ENCODE data around the gene CD300LF. TPM values are rescaled to one million over a fixed set of nuclear protein-coding genes. Genes with fewer than 3 reads are reported as not detected.

Gene CD300LF
- polyA plus RNA-seq = not detected

DNA sequence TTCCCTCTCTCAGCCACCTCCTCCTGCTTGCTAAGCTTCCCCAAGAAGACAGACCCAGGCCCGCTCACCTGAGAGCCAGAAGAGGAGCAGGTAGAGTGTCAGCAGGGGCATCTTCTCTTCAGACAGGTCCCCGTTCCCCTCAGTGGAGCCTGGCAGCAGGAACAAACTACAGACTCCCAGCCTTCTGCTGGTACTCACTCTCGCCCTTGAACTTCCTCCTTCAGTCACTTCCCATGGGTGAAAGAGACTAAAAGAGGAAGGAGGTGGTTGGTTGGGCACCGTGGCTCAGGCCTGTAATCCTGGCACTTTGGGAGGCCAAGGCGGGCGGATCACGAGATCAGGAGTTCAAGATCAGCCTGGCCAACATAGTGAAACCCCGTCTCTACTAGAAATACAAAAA lies at the start of gene CD300LF:
TSS of gene CD300LF (minus strand) at position 168 of the 400 bp plus-strand sequence. CDS start at position 111, 57 bp downstream.
- Mint-ChIP-seq H3K4me1 (peaks cover 14 to 19% (median 15%) of the 10 kb centered on the region in 3 donors), H3K4me3 (peak within 1 kb of the TSS in 3 of 4 donors; percentile 30 to 89 (median 48)), H3K9me3 (no peaks in the 10 kb centered on the region), H3K27ac (peak within 1 kb of the TSS in 1 of 3 donors; percentile 70), H3K27me3 (no peaks in the 10 kb centered on the region), H3K36me3 (no peaks in the 10 kb centered on the region)

DNA sequence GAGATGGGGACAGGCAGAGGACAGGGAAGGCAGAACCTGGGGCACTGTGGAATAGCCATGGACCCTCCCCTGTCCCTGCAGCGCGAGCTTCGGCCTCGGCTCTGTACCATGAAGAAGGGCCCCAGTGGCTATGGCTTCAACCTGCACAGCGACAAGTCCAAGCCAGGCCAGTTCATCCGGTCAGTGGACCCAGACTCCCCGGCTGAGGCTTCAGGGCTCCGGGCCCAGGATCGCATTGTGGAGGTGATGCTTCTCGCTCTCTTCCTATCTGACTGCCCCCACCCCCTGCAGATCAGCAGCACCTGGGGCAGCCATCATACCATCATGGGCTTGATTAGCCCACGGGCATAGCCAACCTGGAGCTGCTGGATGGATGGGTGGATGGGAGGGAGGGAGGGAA lies 49.2 kb upstream of the CD300LF start:
- Mint-ChIP-seq H3K27ac (no peak overlapping the region), H3K4me3 (no peak overlapping the region), H3K4me1 (peaks cover 12 to 25% (median 20%) of the 10 kb centered on the region in 3 donors), H3K27me3 (no peaks in the 10 kb centered on the region), H3K36me3 (no peaks in the 10 kb centered on the region), H3K9me3 (no peaks in the 10 kb centered on the region)

DNA sequence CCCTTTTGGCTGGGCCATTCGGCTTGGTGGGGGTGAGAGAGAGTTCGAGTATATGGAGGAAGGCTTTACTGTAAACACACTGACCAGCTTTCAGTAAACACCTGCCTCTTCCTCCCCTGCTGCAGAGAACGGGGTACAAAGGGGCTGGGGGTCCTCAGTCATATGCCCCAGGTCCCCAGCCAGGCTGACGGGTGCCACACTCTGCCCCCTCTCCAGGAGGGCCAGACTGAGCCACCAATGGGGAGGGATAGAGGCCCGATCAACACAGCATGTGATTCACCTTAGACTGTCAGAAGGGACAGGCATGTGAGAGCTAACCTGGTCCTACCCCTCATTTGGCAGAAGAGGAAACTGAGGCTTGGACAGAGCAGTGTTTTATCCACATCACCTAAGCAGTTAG lies 48.7 kb upstream of the CD300LF start:
- H3K36me3 Mint-ChIP-seq = peaks cover 2% of the 10 kb centered on the region
- no peak overlapping the region for H3K4me3 Mint-ChIP-seq
- peak overlapping the region in 1 of 3 donors; percentile 50 for H3K27ac Mint-ChIP-seq
- H3K4me1 Mint-ChIP-seq = peaks cover 12 to 30% (median 20%) of the 10 kb centered on the region in 3 donors
- H3K27me3 Mint-ChIP-seq = no peaks in the 10 kb centered on the region
- no peaks in the 10 kb centered on the region for H3K9me3 Mint-ChIP-seq

DNA sequence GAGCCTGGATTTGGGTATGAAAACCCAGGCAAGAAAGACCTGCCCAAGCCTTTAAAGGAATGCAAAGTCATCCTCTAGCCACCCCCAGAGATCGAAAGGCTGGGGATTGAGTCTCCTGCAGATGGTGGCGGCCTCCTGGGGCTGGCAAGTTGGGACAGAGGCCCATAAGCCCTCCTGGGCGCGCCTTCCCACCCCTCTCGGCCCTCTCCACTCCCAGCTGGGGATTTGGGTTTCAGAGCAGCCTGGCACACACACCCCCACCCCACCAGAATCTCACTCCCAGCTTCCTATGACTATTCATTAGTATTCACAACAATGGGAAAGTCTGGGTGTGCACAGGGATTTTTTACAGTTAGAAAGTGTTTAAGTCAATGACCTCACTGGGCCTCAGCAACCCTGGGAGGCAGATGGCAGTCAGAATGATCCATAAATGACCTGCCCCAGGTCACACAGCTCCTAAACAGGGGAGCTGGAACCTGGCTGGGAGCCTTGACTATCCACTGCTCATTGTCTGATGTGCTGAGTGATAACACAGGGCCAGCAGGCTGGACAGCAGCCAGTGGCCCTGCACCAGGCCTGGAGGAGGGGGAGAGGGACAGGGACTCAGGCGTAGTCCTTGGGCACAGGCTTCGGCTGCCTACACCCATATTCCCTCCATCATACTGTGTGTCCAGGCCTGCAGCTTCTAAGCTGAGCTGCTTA lies 47.8 kb upstream of the CD300LF start:
- Mint-ChIP-seq H3K4me3 (no peak overlapping the region), H3K27ac (peak overlapping the region in 1 of 3 donors; percentile 43), H3K4me1 (peaks cover 12 to 31% (median 20%) of the 10 kb centered on the region in 3 donors), H3K27me3 (no peaks in the 10 kb centered on the region), H3K36me3 (peaks cover 2% of the 10 kb centered on the region), H3K9me3 (no peaks in the 10 kb centered on the region)

DNA sequence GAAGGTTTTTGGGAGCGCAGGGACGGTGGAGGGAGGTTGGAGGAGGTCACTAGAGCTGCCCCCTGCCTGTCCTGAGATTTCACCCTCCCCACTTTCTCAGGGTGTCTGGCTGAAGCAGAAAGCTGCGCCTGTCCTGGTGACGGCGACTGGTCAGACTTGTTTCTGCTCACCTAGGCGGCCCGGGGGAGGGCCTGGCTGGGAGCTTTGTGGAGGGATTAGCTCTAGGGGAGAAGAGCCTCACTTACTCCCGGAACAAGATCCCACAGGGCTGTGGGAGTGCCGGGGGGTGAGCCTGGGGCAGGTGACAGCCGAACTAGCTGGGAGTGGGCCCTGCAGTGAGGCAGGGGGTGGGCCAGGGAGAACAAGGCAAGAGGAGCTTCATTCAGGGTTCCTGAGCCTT lies 47.2 kb upstream of the CD300LF start:
- Mint-ChIP-seq H3K27ac (peak overlapping the region in 1 of 3 donors; percentile 10), H3K27me3 (no peaks in the 10 kb centered on the region), H3K9me3 (no peaks in the 10 kb centered on the region), H3K36me3 (peaks cover 2% of the 10 kb centered on the region), H3K4me1 (peaks cover 12 to 37% (median 21%) of the 10 kb centered on the region in 3 donors), H3K4me3 (peak overlapping the region in 2 of 4 donors; percentile 47 to 76)

DNA sequence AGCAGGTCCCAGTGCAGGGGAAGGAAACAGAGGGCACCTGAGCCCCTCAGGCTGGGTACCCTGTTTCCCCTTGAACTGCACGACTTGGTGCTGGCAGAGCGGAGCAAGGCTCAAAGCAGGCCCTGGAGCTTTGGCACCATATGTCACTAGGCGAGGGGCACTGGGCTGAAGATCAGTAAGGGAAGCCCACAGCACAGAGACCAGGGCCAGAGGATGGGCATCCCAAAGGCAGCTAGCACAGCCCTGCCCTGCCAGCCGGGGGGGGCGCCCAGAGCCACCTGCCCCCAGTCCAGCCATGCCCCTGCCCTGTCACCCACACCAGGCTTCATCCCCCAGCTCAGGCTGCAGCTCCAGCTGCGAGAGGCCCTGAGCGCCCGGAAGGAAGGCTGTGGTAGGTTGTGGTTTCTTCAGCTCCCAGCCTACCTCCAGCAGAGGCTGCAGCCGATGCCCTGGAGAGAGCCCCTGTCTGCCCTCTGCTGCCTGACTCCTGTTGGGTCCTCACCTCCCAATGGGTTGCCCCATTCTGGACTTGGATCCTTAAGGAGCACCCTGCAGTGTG lies 46.6 kb upstream of the CD300LF start:
- Mint-ChIP-seq H3K4me1 (peaks cover 12 to 42% (median 26%) of the 10 kb centered on the region in 3 donors), H3K27me3 (no peaks in the 10 kb centered on the region)

DNA sequence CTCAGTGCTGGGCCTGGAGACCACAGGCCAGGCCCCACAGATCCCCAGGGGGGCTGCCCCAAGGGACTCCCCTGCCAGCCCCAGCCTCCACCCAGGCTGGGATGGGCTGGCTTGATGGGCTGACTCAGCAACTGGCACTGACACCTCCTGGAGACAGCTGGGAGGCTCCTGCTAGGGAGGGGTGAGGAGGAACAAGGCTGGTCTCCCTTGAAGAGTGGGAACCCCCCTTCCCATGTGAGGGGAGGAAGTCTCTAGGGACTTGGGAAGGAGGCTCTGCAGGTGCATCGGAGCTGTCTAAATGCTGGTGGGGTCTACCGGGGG lies 46.1 kb upstream of the CD300LF start:
- peaks cover 2% of the 10 kb centered on the region for H3K36me3 Mint-ChIP-seq
- H3K9me3 Mint-ChIP-seq = no peaks in the 10 kb centered on the region
- H3K27ac Mint-ChIP-seq = peak overlapping the region in 2 of 3 donors; percentile 25 to 46
- peak overlapping the region in 3 of 4 donors; percentile 8 to 86 (median 78) for H3K4me3 Mint-ChIP-seq
- H3K4me1 Mint-ChIP-seq = peaks cover 12 to 43% (median 26%) of the 10 kb centered on the region in 3 donors
- no peaks in the 10 kb centered on the region for H3K27me3 Mint-ChIP-seq

More for the DNA sequence above, 46.6 kb upstream of the CD300LF start:
- Mint-ChIP-seq H3K36me3 (peaks cover 2% of the 10 kb centered on the region), H3K9me3 (no peaks in the 10 kb centered on the region), H3K4me3 (peak overlapping the region; percentile 8 to 86 (median 45)), H3K27ac (peak overlapping the region in 2 of 3 donors; percentile 10 to 46)

DNA sequence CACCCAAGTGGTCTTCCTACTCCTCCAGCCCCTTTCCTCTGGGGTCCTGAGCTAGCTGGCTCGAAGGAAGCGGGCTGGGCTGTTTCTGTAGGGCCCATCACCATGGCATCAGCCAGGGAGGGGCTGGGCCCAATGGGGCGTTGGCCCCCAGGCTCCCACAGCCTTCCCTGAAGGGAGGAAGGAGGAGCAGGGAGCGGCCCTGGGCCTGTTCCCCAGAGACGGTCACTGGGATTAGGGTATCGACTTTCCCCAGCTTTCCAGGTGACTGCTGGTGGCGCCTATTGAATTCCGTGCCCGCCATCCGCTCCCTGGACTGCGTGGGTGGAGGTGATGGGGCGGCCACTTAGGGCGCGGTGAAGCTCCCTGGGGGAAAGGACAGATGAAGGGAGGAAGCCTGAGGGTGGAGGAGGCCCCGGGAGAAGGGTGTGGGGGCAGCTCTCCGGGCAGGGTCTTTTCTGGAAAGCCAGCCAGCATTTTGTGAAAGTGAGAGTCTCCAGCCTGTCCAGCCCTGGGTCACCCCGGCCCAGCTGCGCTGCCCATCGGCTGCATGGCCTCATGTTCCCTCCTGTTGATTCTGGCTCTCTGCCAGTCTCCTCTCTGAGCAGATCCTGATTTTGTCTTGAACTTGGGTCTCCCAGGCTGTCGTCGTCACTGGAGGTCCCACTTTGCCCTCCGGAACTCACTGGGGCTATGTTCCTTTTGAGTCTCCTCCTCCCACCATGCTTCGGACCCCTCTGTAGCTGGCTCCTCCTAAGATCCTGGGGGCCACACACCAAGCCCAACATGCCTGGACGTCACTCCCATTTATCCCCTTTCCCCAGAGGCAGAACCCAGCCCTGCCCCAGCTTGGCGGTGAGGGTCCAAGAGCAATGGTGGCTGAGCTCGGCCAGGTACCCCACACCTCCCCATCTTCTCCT lies 45.5 kb upstream of the CD300LF start:
- Mint-ChIP-seq H3K9me3 (no peaks in the 10 kb centered on the region), H3K36me3 (peaks cover 2% of the 10 kb centered on the region), H3K4me3 (peak overlapping the region in 1 of 4 donors; percentile 85), H3K27ac (peak overlapping the region; percentile 25 to 76 (median 76)), H3K4me1 (peaks cover 16 to 45% (median 29%) of the 10 kb centered on the region in 3 donors), H3K27me3 (no peaks in the 10 kb centered on the region)

DNA sequence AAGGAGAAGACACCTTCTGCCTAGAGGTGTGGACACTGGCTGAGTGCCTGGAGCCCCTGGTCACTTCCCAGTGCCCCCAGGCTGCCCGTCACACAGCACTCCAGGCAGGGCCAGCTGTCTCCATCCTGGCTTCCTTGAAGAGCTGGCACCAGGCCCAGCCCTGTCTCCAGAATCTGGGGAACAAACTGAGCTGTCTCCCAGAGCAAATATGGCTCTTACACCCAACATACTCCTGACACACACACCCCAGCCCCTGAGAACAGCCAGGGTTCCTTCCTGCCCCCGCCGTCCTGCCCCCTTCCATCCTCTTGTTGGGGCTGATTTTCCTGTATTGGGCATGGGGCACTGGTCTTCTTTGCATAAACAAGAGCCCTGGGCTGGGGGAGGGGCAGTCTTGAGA lies 44.8 kb upstream of the CD300LF start:
- Mint-ChIP-seq H3K36me3 (peaks cover 6% of the 10 kb centered on the region), H3K4me3 (peak overlapping the region in 1 of 4 donors; percentile 85), H3K9me3 (no peaks in the 10 kb centered on the region), H3K27ac (peak overlapping the region in 1 of 3 donors; percentile 76), H3K4me1 (peaks cover 22 to 52% (median 35%) of the 10 kb centered on the region in 3 donors), H3K27me3 (no peaks in the 10 kb centered on the region)

DNA sequence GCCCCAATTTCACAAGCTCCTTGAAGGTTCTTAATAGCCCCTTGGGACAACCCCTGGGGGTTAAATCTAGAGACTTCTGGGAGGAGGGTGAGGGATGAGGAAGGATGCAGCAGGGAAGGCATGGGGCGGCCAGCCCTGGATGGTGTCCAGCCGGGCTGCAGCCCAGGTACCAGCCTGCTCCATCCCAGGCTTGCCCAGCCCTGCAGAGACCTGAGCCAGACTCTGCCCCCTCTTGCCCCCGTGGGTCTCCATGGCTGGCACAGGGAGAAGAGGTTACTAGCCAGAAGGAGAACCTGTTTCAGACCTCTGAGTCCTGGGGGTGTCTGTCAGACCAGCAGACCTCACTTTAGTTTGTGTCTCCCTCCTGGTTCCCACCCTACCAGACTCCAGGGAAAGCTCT lies 44.2 kb upstream of the CD300LF start:
- H3K4me3 Mint-ChIP-seq = peak overlapping the region in 3 of 4 donors; percentile 2 to 85 (median 67)
- H3K9me3 Mint-ChIP-seq = no peaks in the 10 kb centered on the region
- H3K27me3 Mint-ChIP-seq = no peaks in the 10 kb centered on the region
- peak overlapping the region in 2 of 3 donors; percentile 71 to 76 for H3K27ac Mint-ChIP-seq
- H3K4me1 Mint-ChIP-seq = peaks cover 24 to 56% (median 35%) of the 10 kb centered on the region in 3 donors
- H3K36me3 Mint-ChIP-seq = peaks cover 6% of the 10 kb centered on the region

DNA sequence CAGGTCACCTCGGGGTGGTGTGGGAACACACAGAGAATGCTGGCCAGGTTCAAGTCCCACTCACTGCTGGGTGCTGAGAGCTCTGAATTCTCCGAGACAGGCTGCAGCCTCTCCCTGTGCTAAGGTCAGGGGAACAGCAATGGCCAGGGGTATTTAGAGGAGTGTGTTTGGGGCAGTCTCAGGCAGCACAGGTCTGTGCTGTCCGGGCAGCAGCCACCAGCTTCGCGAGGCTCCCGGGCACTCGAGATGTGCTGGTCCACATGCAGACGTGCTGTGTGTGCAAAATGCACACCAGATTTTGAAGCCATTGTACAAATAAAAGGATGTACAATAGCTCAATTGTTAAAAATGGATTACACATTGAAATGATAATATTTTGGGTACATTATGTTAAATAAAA lies 42.8 kb upstream of the CD300LF start:
- Mint-ChIP-seq H3K27ac (no peak overlapping the region), H3K4me3 (peak overlapping the region in 2 of 4 donors; percentile 56 to 84), H3K9me3 (no peaks in the 10 kb centered on the region), H3K27me3 (no peaks in the 10 kb centered on the region), H3K4me1 (peaks cover 31 to 65% (median 46%) of the 10 kb centered on the region in 3 donors), H3K36me3 (peaks cover 6% of the 10 kb centered on the region)

DNA sequence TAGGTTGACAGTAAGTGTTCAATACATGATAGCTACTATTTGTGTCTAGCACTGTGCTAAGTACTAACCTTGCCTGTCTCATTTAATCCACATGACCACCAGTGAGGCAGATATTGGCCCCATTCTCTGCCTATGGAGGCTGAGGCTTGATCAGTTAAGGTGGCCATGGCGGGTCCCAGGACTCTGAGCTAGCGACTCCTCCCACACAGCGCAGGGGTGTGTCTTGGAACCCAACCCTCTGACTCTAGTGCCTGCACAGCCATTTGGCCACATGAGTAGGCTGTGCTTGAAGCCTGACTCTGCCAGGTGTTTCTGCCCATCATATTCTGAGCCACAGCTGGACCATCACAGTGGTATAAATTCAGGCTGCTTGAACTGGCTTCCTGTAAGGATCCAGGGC lies 42.1 kb upstream of the CD300LF start:
- Mint-ChIP-seq H3K4me3 (peak overlapping the region in 3 of 4 donors; percentile 47 to 84 (median 56)), H3K27ac (peak overlapping the region in 1 of 3 donors; percentile 91), H3K36me3 (peaks cover 6% of the 10 kb centered on the region)

DNA sequence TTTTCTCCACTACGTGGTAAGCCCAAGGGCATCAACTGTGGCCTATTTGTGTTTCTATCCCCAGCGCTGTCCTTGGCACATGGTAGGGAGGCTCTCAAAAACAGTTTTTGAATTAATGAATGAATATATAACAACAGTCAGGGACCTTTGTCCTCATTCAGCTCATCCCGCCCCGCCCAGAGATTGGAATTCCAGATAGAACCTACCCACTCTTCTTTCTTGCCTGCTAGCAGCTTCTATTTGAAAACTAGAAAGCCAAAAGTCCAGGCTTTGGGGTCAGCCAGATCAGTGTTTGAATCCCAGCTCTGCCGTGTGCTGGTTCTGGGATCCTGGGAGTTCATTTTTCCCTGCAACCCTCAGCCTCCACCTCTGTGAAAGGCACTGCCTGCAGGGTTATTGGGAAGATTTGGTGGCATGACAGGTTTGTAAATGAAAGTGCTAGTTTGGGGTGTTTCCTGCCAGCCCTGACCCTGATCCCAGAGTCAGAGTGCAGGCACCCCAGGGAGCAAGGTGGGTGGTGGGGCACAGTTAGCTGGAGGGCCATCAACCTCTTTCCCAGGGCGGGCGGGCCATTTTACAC lies 40.2 kb upstream of the CD300LF start:
- no peaks in the 10 kb centered on the region for H3K27me3 Mint-ChIP-seq
- H3K36me3 Mint-ChIP-seq = peaks cover 6% of the 10 kb centered on the region
- H3K4me1 Mint-ChIP-seq = peaks cover 29 to 60% (median 41%) of the 10 kb centered on the region in 3 donors
- H3K9me3 Mint-ChIP-seq = no peaks in the 10 kb centered on the region
- peak overlapping the region in 2 of 3 donors; percentile 40 to 62 for H3K27ac Mint-ChIP-seq
- peak overlapping the region in 2 of 4 donors; percentile 91 to 98 for H3K4me3 Mint-ChIP-seq

More for the DNA sequence above, 42.1 kb upstream of the CD300LF start:
- Mint-ChIP-seq H3K9me3 (no peaks in the 10 kb centered on the region), H3K4me1 (peaks cover 33 to 72% (median 53%) of the 10 kb centered on the region in 3 donors), H3K27me3 (no peaks in the 10 kb centered on the region)

DNA sequence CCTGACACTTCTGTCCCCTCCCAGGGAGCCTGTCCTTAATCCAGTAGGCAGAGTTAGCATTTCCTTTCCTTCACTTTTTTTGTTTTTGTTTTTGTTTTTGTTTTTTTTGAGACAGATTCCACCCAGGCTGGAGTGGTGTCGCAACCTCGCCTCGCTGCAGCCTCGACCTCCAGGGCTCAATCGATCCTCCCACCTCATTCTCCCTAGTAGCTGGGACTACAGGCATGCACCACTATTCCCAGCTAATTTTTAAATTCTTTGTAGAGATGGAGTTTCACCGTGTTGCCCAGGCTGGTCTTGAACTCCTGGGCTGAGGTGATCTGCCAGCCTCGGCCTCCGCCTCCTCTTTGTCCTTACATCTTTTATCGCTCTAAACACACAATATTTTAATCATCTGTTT lies 39.7 kb upstream of the CD300LF start:
- H3K9me3 Mint-ChIP-seq = no peaks in the 10 kb centered on the region
- no peaks in the 10 kb centered on the region for H3K27me3 Mint-ChIP-seq
- peak overlapping the region in 2 of 4 donors; percentile 85 to 98 for H3K4me3 Mint-ChIP-seq
- peaks cover 6% of the 10 kb centered on the region for H3K36me3 Mint-ChIP-seq
- H3K4me1 Mint-ChIP-seq = peaks cover 26 to 57% (median 37%) of the 10 kb centered on the region in 3 donors
- H3K27ac Mint-ChIP-seq = peak overlapping the region in 2 of 3 donors; percentile 40 to 62

Data from IgD-negative memory B cell (primary cell).